AG09319 (cell line): ENCODE data around the gene RAD23A.
"Not testable (repeated sequence)": the region's sequence is repeated elsewhere in the genome, so short reads cannot be mapped to it uniquely, and the experiment has no call there.

Source experiments
- DNase-seq: peaks from one replicate; pipeline ENCODE4 v3.0.0-alpha.2; 2010; ENCODE audit warnings: low read depth; ENCODE audit errors: extremely low read depth
- TF ChIP-seq, protein P1 (sequence below): IDR thresholded peaks from 2 replicates; pipeline ENCODE4 v1.5.1; 2011; ENCODE audit warnings: low read depth, mild to moderate bottlenecking, inconsistent platforms, low read length, moderate library complexity

The RAD23A gene

GRCh38 chr19:12913851-12914690, 31.6 kb upstream of the RAD23A start:
- TF ChIP-seq, protein P1, sequence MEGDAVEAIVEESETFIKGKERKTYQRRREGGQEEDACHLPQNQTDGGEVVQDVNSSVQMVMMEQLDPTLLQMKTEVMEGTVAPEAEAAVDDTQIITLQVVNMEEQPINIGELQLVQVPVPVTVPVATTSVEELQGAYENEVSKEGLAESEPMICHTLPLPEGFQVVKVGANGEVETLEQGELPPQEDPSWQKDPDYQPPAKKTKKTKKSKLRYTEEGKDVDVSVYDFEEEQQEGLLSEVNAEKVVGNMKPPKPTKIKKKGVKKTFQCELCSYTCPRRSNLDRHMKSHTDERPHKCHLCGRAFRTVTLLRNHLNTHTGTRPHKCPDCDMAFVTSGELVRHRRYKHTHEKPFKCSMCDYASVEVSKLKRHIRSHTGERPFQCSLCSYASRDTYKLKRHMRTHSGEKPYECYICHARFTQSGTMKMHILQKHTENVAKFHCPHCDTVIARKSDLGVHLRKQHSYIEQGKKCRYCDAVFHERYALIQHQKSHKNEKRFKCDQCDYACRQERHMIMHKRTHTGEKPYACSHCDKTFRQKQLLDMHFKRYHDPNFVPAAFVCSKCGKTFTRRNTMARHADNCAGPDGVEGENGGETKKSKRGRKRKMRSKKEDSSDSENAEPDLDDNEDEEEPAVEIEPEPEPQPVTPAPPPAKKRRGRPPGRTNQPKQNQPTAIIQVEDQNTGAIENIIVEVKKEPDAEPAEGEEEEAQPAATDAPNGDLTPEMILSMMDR: no peak
- no peak for DNase-seq

DNA sequence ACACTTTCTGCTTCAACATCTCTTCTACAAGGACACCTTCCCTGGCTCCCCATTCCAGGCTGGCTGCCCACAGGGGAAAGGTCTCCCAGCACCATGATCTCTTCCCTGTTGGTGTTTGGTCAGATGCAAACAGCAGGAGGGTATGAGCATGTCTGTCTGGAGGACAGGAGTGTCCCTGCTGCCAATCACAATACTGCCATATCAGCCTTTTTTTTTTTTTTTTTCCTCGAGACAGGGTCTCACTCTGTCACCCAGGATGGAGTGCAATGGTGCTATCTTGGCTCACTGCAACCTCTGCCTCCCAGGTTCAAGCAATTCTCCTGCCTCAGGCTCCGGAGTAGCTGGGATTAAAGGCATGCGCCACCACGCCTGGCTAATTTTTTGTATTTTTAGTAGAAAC, 29.8 kb upstream of the RAD23A start:
- not testable (repeated sequence) for DNase-seq

GRCh38 chr19:12918253-12918652, 27.4 kb upstream of the RAD23A start:
- DNase-seq: no peak
- TF ChIP-seq, protein P1: no peak

DNA sequence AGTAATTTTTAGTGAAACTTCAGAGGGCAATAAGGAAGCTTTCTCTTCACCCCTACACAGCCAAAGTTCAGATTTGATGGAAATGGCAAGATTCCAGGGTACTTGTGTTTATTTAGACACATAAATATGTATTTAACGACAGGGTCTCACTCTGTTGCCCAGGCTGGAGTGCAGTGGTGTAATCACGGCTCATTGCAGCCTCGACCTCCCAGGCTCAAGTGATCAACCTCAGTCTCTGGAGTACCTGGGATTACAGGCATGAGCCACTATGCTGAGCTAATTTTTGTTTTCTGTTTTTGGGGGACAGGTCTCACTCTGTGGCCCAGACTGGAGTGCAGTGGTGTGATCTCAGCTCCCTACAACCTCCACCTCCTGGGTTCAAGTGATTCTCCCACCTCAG, 24.6 kb upstream of the RAD23A start:
- no peak for DNase-seq
- TF ChIP-seq, protein P1: no peak

- DNase-seq: no peak
- TF ChIP-seq, protein P1: no peak
These were observed 22.7 kb upstream of the RAD23A start for GRCh38 chr19:12922959-12923358.

DNA sequence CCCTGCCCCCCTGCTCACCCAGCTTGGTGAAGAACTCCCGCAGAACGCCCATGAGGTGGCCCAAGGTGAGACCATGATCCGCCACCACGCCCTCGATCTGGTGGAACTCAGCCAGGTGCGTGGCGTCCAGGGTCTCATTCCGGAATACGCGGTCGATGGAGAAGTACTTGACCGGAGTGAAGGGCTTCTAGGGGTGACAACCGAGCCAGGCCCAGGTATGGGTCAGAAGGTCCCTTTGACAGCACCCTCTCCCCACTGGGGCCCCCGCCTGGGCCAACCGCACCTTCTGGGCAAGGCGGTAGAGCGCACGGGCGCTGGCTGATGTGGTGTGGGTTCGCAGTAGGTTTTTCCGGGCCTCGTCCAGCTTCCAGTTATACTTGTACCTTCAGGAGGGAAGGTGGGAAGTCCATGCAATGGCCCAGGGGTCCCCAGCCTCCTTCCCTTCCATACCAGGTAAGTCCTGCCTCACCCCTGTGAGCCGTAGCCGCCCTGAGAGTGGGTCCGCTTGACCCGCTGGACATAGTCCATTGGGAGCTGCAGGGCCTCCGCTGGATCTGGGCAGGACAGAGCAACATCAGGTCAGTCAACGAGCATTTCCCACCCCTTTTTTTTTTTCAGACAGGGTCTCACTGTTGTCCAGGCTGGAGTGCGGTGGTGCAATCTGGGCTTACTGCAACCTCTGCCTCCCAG, 20.9 kb upstream of the RAD23A start:
- no peak for DNase-seq
- TF ChIP-seq, protein P1: no peak

DNA sequence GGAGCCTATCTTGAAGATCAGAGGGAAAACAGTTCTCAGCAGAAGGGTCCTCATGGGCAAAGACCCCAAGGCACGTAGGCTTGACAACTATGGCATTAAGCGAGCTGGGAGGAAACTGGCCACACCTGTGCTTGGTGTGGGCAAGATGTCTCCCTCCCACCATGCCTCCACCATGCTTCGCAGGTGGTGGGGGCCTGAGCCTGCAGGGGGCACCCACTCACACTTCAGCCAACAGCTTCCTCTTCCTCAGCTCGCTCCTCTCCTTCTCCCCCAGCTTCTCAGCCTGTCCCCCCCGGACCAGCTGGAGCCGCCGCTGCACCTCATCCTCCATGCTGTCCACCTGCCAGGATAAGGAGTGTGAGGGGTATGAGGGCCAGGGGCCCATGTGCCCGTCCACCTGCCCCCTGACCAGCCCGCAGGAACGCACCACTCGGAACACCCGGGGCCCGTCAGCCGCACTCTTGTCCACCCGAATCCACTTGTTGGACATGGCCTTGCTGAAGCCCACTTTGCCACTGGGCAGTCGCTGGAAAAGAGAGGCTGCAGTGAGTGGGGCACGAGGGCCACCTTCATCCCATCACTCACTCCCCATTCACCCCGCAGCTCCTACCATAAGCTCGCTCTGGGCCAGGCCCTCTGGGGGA, 15.5 kb upstream of the RAD23A start:
- no peak for DNase-seq
- TF ChIP-seq, protein P1: no peak
